GM10266 (cell line): ENCODE data around the gene BAD.

Source experiments
- DNase-seq: peaks from one replicate; pipeline ENCODE4 v3.0.0; 2012; ENCODE audit errors: extremely low spot score
- TF ChIP-seq, protein P1 (sequence below): IDR thresholded peaks from 2 replicates; pipeline ENCODE4 v1.5.1; 2012; ENCODE audit warnings: mild to moderate bottlenecking, low read depth; ENCODE audit not compliant: control insufficient read depth, insufficient read depth; ENCODE audit errors: missing control alignments

Gene BAD

DNA sequence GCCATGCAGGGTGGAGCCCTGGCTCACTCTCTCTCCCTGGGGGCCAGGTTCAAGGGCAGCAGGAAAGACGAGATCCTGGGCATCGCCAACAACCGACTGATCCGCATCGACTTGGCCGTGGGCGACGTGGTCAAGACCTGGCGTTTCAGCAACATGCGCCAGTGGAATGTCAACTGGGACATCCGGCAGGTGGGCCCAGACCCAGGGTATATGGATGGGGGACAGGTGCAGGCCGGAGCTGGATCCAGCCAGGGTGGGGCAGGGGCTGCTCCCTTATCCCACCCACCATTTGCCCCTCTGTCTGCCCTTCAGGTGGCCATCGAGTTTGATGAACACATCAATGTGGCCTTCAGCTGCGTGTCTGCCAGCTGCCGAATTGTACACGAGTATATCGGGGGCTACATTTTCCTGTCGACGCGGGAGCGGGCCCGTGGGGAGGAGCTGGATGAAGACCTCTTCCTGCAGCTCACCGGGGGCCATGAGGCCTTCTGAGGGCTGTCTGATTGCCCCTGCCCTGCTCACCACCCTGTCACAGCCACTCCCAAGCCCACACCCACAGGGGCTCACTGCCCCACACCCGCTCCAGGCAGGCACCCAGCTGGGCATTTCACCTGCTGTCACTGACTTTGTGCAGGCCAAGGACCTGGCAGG lies 61.3 kb downstream of the BAD start:
- no peak for DNase-seq
- TF ChIP-seq, protein P1, sequence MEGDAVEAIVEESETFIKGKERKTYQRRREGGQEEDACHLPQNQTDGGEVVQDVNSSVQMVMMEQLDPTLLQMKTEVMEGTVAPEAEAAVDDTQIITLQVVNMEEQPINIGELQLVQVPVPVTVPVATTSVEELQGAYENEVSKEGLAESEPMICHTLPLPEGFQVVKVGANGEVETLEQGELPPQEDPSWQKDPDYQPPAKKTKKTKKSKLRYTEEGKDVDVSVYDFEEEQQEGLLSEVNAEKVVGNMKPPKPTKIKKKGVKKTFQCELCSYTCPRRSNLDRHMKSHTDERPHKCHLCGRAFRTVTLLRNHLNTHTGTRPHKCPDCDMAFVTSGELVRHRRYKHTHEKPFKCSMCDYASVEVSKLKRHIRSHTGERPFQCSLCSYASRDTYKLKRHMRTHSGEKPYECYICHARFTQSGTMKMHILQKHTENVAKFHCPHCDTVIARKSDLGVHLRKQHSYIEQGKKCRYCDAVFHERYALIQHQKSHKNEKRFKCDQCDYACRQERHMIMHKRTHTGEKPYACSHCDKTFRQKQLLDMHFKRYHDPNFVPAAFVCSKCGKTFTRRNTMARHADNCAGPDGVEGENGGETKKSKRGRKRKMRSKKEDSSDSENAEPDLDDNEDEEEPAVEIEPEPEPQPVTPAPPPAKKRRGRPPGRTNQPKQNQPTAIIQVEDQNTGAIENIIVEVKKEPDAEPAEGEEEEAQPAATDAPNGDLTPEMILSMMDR: no peak

DNA sequence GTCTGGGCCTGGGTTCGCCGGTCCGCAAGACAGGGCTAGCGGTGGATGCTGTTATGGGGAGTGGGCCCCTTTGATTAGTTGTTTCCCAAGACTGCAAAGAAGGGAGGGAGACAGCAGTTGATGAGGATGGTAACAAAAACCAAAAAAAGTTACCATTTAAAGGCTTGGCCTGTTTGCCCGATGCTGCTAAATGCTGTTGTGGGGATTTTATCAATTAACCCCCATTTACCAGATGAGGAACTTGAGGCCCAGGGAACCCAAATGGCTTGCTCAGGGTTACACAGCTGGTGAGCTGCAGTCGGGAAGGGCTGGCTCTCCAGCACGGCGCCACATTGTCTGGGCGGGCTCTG lies 61.8 kb downstream of the BAD start:
- TF ChIP-seq, protein P1: no peak
- DNase-seq: no peak

DNA sequence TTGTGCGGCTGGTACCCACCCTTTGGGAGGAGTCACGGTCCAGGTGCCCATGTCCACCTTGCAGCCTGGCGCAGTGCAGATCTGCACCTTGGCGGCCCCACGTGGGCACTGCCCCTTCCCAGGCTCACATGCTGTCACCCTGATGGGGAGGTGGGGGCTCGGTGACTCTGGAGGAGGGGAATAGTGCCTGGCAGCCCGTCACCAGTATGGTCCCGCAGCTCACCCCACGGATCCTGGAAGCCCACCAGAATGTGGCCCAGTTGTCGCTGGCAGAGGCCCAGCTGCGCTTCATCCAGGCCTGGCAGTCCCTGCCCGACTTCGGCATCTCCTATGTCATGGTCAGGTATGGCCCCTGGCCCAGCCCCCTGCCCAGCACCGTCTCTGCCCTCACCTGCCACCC lies 63.7 kb downstream of the BAD start:
- DNase-seq: no peak
- TF ChIP-seq, protein P1: no peak

DNA sequence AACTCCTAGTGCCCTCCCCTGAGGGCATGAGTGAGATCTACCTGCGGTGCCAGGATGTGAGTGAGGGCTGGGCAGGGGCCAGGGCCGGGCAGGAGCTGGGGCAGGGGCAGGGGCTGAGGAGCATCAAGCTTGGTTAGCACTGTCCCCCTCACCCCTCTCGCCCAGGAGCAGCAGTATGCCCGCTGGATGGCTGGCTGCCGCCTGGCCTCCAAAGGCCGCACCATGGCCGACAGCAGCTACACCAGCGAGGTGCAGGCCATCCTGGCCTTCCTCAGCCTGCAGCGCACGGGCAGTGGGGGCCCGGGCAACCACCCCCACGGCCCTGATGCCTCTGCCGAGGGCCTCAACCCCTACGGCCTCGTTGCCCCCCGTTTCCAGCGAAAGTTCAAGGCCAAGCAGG lies 64.2 kb downstream of the BAD start:
- DNase-seq: no peak
- TF ChIP-seq, protein P1: no peak
